SK-N-SH treated with all-trans-retinoic acid at 6 μM for 48 hours (cell line): ENCODE data around the gene TYW5.

Experiments used
- ATAC-seq: fragments of 200-7000 bp; cut with Tn5 transposase; 3 replicates; pipeline ENCODE4 v1.9.1; 2020; ENCODE audit warnings: mild to moderate bottlenecking, moderate library complexity
- ARNTL ChIP-seq: fragments of 450-650 bp; formaldehyde crosslinking; IDR thresholded peaks from 2 replicates; pipeline ENCODE4 v1.5.0; 2020; ENCODE audit warnings: low read depth, mild to moderate bottlenecking, moderate library complexity, borderline replicate concordance
- BACH2 ChIP-seq: fragments of 250-450 bp; sonication (Bioruptor Pico); IDR thresholded peaks from 2 replicates; pipeline ENCODE4 v1.9.0; 2021; ENCODE audit warnings: mild to moderate bottlenecking, borderline replicate concordance
- CSDC2 ChIP-seq: fragments of 250-450 bp; sonication (Bioruptor Pico); IDR thresholded peaks from 2 replicates; pipeline ENCODE4 v1.5.0; 2020; ENCODE audit warnings: mild to moderate bottlenecking, moderate library complexity
- ESRRG ChIP-seq: fragments of 250-450 bp; sonication (Bioruptor Pico); IDR thresholded peaks from 2 replicates; pipeline ENCODE4 v1.6.1; 2021; ENCODE audit warnings: mild to moderate bottlenecking
- ISL1 ChIP-seq: fragments of 250-450 bp; sonication (Bioruptor Pico); IDR thresholded peaks from 2 replicates; pipeline ENCODE4 v2.1.2; 2022; ENCODE audit warnings: mild to moderate bottlenecking, moderate library complexity
- OSR1 ChIP-seq: fragments of 250-450 bp; sonication (Bioruptor Pico); IDR thresholded peaks from 2 replicates; pipeline ENCODE4 v1.8.0; 2022; ENCODE audit warnings: moderate library complexity, mild to moderate bottlenecking, inconsistent platforms
- PPARA ChIP-seq: fragments of 250-450 bp; sonication (Bioruptor Pico); IDR thresholded peaks from 2 replicates; pipeline ENCODE4 v1.5.0; 2020; ENCODE audit warnings: mild to moderate bottlenecking, borderline replicate concordance
- RARB ChIP-seq: fragments of 250-450 bp; sonication (Bioruptor Pico); IDR thresholded peaks from 2 replicates; pipeline ENCODE4 v1.8.0; 2021; ENCODE audit warnings: mild to moderate bottlenecking, moderate library complexity
- SNAI2 ChIP-seq: fragments of 250-450 bp; sonication (Bioruptor Pico); IDR thresholded peaks from 2 replicates; pipeline ENCODE4 v1.5.0; 2020; ENCODE audit warnings: mild to moderate bottlenecking, moderate library complexity
- TCF4 ChIP-seq: fragments of 250-450 bp; sonication (Bioruptor Pico); IDR thresholded peaks from 2 replicates; pipeline ENCODE4 v1.8.0; 2021; ENCODE audit warnings: mild to moderate bottlenecking, moderate library complexity, borderline replicate concordance
- ZC3H10 ChIP-seq: fragments of 250-450 bp; sonication (Bioruptor Pico); IDR thresholded peaks from 2 replicates; pipeline ENCODE4 v1.5.1; 2021; ENCODE audit warnings: mild to moderate bottlenecking, moderate library complexity
- ZFP3 ChIP-seq: fragments of 250-450 bp; sonication (Bioruptor Pico); IDR thresholded peaks from 2 replicates; pipeline ENCODE4 v1.5.0; 2020; ENCODE audit warnings: mild to moderate bottlenecking, moderate library complexity
- ZFP30 ChIP-seq: fragments of 450-650 bp; formaldehyde crosslinking; IDR thresholded peaks from 2 replicates; pipeline ENCODE4 v1.5.0; 2022; ENCODE audit warnings: mild to moderate bottlenecking, moderate library complexity
- ZNF70 ChIP-seq: fragments of 450-650 bp; formaldehyde crosslinking; IDR thresholded peaks from 2 replicates; pipeline ENCODE4 v1.5.0; 2020; ENCODE audit warnings: mild to moderate bottlenecking, moderate library complexity
- TF ChIP-seq, protein P1 (sequence below): fragments of 250-450 bp; sonication (Bioruptor Pico); IDR thresholded peaks from 2 replicates; pipeline ENCODE4 v1.5.0; 2020; ENCODE audit warnings: mild to moderate bottlenecking, moderate library complexity
- TF ChIP-seq, protein P2 (sequence below): fragments of 250-450 bp; sonication (Bioruptor Pico); IDR thresholded peaks from 2 replicates; pipeline ENCODE4 v1.8.0; 2020; ENCODE audit warnings: mild to moderate bottlenecking, moderate library complexity, borderline replicate concordance
- TF ChIP-seq, protein P3 (sequence below): fragments of 250-450 bp; sonication (Bioruptor Pico); IDR thresholded peaks from 2 replicates; pipeline ENCODE4 v1.5.1; 2020; ENCODE audit warnings: low read depth, mild to moderate bottlenecking, moderate library complexity
- TF ChIP-seq, protein P4 (sequence below): fragments of 250-450 bp; sonication (Bioruptor Pico); IDR thresholded peaks from 2 replicates; pipeline ENCODE4 v1.5.1; 2021; ENCODE audit warnings: mild to moderate bottlenecking, moderate library complexity

Gene TYW5

DNA sequence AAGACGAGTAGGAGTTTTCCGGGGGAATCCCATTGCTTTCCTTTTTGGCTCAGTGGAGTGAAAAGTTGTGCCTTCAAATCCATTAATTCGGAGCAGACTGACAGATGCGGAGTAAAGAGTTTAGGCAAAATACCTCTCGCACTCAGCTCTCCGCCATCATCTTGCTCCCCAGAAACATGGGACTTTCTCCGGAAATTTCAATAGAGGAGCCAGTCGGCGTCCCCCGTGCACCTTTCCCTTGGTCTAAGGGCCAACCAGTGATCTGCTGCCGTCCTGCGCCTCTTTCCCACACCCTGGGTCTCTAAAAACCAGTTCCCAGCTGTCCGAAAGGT, 318 bp downstream of the TYW5 start:
- peak; percentile 84 for ATAC-seq
- no peak for TF ChIP-seq ZFP30 (CRISPR knock-in tag)
- TF ChIP-seq, protein P1, sequence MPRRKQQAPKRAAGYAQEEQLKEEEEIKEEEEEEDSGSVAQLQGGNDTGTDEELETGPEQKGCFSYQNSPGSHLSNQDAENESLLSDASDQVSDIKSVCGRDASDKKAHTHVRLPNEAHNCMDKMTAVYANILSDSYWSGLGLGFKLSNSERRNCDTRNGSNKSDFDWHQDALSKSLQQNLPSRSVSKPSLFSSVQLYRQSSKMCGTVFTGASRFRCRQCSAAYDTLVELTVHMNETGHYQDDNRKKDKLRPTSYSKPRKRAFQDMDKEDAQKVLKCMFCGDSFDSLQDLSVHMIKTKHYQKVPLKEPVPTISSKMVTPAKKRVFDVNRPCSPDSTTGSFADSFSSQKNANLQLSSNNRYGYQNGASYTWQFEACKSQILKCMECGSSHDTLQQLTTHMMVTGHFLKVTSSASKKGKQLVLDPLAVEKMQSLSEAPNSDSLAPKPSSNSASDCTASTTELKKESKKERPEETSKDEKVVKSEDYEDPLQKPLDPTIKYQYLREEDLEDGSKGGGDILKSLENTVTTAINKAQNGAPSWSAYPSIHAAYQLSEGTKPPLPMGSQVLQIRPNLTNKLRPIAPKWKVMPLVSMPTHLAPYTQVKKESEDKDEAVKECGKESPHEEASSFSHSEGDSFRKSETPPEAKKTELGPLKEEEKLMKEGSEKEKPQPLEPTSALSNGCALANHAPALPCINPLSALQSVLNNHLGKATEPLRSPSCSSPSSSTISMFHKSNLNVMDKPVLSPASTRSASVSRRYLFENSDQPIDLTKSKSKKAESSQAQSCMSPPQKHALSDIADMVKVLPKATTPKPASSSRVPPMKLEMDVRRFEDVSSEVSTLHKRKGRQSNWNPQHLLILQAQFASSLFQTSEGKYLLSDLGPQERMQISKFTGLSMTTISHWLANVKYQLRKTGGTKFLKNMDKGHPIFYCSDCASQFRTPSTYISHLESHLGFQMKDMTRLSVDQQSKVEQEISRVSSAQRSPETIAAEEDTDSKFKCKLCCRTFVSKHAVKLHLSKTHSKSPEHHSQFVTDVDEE (CRISPR knock-in tag), result no peak
- no peak for TF ChIP-seq ISL1 (CRISPR knock-in tag)
- peak; percentile 88 for TF ChIP-seq ZFP3 (CRISPR knock-in tag)
- TF ChIP-seq BACH2 (CRISPR knock-in tag), result no peak
- TF ChIP-seq CSDC2 (CRISPR knock-in tag), result no peak

DNA sequence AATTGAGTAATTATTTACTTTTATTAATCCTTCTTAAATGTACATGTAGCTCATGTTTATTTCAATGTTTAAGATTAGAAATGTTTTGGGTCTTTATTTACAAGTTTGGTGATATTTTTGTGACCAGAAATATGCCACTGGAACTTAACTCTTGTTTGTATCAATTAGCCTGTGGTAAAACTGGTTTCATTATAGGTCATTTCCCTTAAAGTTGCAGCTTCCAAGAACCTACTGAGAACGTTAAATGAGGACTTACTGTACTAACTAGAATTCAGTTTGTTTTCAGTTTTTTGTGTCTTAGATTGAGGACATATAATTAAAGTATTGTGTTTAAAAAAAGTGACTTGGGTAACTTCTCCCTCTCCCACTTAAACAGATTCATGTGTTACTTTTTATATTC, 4.3 kb downstream of the TYW5 start:
- ATAC-seq, result no peak
- TF ChIP-seq ZFP3 (CRISPR knock-in tag) (no peak), OSR1 (no peak), SNAI2 (CRISPR knock-in tag) (no peak), ZC3H10 (CRISPR knock-in tag) (no peak), TCF4 (CRISPR knock-in tag) (no peak), ESRRG (no peak), PPARA (no peak), ISL1 (CRISPR knock-in tag) (no peak), ARNTL (CRISPR knock-in tag) (no peak)
- TF ChIP-seq, protein P1 (CRISPR knock-in tag), result no peak
- TF ChIP-seq, protein P2, sequence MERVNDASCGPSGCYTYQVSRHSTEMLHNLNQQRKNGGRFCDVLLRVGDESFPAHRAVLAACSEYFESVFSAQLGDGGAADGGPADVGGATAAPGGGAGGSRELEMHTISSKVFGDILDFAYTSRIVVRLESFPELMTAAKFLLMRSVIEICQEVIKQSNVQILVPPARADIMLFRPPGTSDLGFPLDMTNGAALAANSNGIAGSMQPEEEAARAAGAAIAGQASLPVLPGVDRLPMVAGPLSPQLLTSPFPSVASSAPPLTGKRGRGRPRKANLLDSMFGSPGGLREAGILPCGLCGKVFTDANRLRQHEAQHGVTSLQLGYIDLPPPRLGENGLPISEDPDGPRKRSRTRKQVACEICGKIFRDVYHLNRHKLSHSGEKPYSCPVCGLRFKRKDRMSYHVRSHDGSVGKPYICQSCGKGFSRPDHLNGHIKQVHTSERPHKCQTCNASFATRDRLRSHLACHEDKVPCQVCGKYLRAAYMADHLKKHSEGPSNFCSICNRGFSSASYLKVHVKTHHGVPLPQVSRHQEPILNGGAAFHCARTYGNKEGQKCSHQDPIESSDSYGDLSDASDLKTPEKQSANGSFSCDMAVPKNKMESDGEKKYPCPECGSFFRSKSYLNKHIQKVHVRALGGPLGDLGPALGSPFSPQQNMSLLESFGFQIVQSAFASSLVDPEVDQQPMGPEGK, result no peak

DNA sequence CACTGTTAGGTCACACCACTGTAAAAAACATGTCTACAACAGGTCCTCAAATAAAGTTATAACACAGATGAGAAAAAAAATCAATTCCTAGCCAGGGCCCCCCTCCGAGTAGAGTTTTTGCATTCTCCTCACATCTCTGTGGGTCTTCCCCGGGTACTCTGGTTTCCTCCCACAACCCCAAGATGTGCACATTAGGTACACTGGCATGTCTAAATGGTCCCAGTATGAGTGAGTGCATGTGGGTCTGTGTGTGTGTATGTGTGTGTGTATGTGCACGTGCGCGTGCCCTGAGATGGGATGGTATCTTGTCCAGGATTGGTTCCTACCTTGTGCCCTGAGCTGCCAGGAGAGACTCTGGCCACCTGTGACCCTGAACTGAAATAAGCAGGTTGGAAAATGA, 4.9 kb downstream of the TYW5 start:
- no peak for ATAC-seq

DNA sequence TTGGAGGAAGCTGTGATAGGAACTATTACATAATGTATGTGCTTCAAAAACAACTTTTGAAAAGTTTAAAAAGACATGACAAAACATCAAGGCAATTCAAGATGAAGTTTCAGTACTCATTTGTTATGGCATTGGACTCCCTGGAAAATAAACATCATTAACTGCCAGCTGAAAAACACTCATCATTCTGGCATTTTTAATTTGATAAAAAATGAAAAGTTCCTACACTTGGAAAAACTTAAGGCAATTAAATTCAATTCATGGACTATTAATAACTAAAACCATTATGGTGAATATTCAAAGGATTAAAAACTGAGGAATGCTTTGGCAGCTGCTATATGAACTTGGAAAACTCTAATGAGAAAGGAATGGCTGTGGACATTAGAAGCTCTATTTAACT, 8.5 kb downstream of the TYW5 start:
- no peak for ATAC-seq

More for the DNA sequence above, 4.9 kb downstream of the TYW5 start:
- TF ChIP-seq ZNF70 (CRISPR knock-in tag) (no peak), ZFP3 (CRISPR knock-in tag) (no peak), RARB (CRISPR knock-in tag) (no peak), OSR1 (no peak), ZC3H10 (CRISPR knock-in tag) (no peak), ZFP30 (CRISPR knock-in tag) (no peak), BACH2 (CRISPR knock-in tag) (no peak), ESRRG (no peak)
- TF ChIP-seq, protein P3, sequence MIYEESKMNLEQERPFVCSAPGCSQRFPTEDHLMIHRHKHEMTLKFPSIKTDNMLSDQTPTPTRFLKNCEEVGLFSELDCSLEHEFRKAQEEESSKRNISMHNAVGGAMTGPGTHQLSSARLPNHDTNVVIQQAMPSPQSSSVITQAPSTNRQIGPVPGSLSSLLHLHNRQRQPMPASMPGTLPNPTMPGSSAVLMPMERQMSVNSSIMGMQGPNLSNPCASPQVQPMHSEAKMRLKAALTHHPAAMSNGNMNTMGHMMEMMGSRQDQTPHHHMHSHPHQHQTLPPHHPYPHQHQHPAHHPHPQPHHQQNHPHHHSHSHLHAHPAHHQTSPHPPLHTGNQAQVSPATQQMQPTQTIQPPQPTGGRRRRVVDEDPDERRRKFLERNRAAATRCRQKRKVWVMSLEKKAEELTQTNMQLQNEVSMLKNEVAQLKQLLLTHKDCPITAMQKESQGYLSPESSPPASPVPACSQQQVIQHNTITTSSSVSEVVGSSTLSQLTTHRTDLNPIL, result no peak
- TF ChIP-seq, protein P4, sequence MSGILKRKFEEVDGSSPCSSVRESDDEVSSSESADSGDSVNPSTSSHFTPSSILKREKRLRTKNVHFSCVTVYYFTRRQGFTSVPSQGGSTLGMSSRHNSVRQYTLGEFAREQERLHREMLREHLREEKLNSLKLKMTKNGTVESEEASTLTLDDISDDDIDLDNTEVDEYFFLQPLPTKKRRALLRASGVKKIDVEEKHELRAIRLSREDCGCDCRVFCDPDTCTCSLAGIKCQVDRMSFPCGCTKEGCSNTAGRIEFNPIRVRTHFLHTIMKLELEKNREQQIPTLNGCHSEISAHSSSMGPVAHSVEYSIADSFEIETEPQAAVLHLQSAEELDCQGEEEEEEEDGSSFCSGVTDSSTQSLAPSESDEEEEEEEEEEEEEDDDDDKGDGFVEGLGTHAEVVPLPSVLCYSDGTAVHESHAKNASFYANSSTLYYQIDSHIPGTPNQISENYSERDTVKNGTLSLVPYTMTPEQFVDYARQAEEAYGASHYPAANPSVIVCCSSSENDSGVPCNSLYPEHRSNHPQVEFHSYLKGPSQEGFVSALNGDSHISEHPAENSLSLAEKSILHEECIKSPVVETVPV (CRISPR knock-in tag), result no peak

More for the DNA sequence above, 8.5 kb downstream of the TYW5 start:
- TF ChIP-seq PPARA (no peak), BACH2 (CRISPR knock-in tag) (no peak)
- TF ChIP-seq, protein P2, result no peak
